PC-9 (cell line): Measurements from ENCODE around the gene SSR4. TPM values are rescaled to one million over a fixed set of nuclear protein-coding genes. Genes with fewer than 3 reads are reported as not detected.

Source experiments
- BruUV-seq: library from RNA; stranded (reverse); fragments of 400-500 nt; replicated peaks from 2 replicates; lab custom pipeline; 2021; lab: Mats Ljungman, UMichigan
- CTCF ChIA-PET: fragments of 300-600 bp; sonication (Branson Sonifier 250); formaldehyde crosslinking; loops from one replicate; lab custom pipeline; 2022; ENCODE audit warnings: antibody characterized with exemption; lab: Charles Lee
- POLR2A ChIA-PET: fragments of 300-600 bp; sonication (Branson Sonifier 250); formaldehyde crosslinking; loops from one replicate; lab custom pipeline; 2022; ENCODE audit warnings: antibody characterized with exemption; ENCODE audit not compliant: unreplicated experiment; lab: Charles Lee
- DNase-seq, 2 experiments: peaks; one replicate each; pipeline versions ENCODE4 v3.0.0 to v3.0.0-alpha.2; 2015 to 2022; ENCODE audit warnings: mixed read lengths in 1 of 2
- H2AFZ ChIP-seq: fragments of 200-600 bp; sonication (generic); 2 replicates; pipeline ENCODE4 v1.8.1; 2017; ENCODE audit warnings: antibody characterized with exemption
- H3F3A ChIP-seq: fragments of 200-600 bp; sonication (generic); 2 replicates; pipeline ENCODE4 v1.8.1; 2017; ENCODE audit warnings: antibody characterized with exemption, mild to moderate bottlenecking, low read depth; ENCODE audit not compliant: insufficient read depth
- H3K27ac ChIP-seq: fragments of 200-600 bp; sonication (generic); 2 replicates; pipeline ENCODE4 v1.6.1; 2016; ENCODE audit warnings: mixed run types
- H3K27me3 ChIP-seq: fragments of 200-600 bp; sonication (generic); 2 replicates; pipeline ENCODE4 v1.6.1; 2016; ENCODE audit warnings: low read depth, mixed run types; ENCODE audit not compliant: insufficient read depth
- H3K36me3 ChIP-seq: fragments of 200-600 bp; sonication (generic); 2 replicates; pipeline ENCODE4 v1.6.1; 2016; ENCODE audit warnings: low read depth, mixed run types
- H3K4me1 ChIP-seq: fragments of 200-600 bp; sonication (generic); replicated peaks from 2 replicates; pipeline ENCODE4 v1.6.1; 2016; ENCODE audit warnings: mixed run types; ENCODE audit not compliant: insufficient read depth
- H3K4me2 ChIP-seq: fragments of 200-600 bp; sonication (generic); 2 replicates; pipeline ENCODE4 v1.6.1; 2017; ENCODE audit warnings: mixed run types
- H3K4me3 ChIP-seq: fragments of 200-600 bp; sonication (generic); 2 replicates; pipeline ENCODE4 v1.6.1; 2016; ENCODE audit warnings: mixed run types
- H3K79me2 ChIP-seq: fragments of 200-600 bp; sonication (generic); 2 replicates; pipeline ENCODE4 v1.6.1; 2017; ENCODE audit warnings: low read depth, mixed run types
- H3K9me2 ChIP-seq: fragments of 200-600 bp; sonication (generic); 2 replicates; pipeline ENCODE4 v1.8.1; 2017; ENCODE audit warnings: mild to moderate bottlenecking; ENCODE audit not compliant: insufficient read depth
- H3K9me3 ChIP-seq: fragments of 200-600 bp; sonication (generic); 2 replicates; pipeline ENCODE4 v1.8.1; 2016; ENCODE audit warnings: low read depth; ENCODE audit not compliant: insufficient read depth
- H4K20me1 ChIP-seq: fragments of 200-600 bp; sonication (generic); 2 replicates; pipeline ENCODE4 v1.8.1; 2017; ENCODE audit not compliant: insufficient read depth
- CTCF ChIP-seq: fragments of 200-600 bp; sonication (generic); conservative IDR thresholded peaks from 2 replicates; pipeline ENCODE4 v1.6.1; 2017; ENCODE audit warnings: mixed run types, antibody characterized with exemption, mild to moderate bottlenecking, moderate library complexity
- EZH2 ChIP-seq: fragments of 200-600 bp; sonication (generic); IDR thresholded peaks from 2 replicates; pipeline ENCODE4 v1.8.0; 2017; ENCODE audit warnings: antibody characterized with exemption, low read depth
- intact Hi-C: fragments of 100-400 bp; cut with micrococcal nuclease; formaldehyde crosslinking; loops from one replicate; pipeline ENCODE4 v1.10.0; 2022; ENCODE audit not compliant: unreplicated experiment
- total RNA-seq: library from RNA; stranded (reverse); gene quantifications from 2 replicates; pipeline ENCODE4 v1.2.3, GENCODE V29; 2021

Gene SSR4
- total RNA-seq, 1 experiment from 2014 or later, result 223 TPM

- no peaks in the 10 kb centered on the region for H3K36me3 ChIP-seq
- peaks cover 7% of the 10 kb centered on the region; the same call in 1 of the 2 replicates for H3K4me1 ChIP-seq
- no peak overlapping the region for H3K27ac ChIP-seq
- intact Hi-C loops, result no loop called here
- peaks cover 5% of the 10 kb centered on the region; the same call in 1 of the 2 replicates for H3F3A ChIP-seq
- no peaks in the 10 kb centered on the region for H3K9me3 ChIP-seq
- H3K9me2 ChIP-seq, result no peaks in the 10 kb centered on the region
- no peak overlapping the region for H2AFZ ChIP-seq
- peaks cover 9% of the 10 kb centered on the region for H3K79me2 ChIP-seq
- TF ChIP-seq CTCF (no peak), EZH2 (no peak)
- no peaks in the 10 kb centered on the region for H4K20me1 ChIP-seq
- no peak overlapping the region for H3K4me3 ChIP-seq
- DNase-seq, result no peak
- CTCF ChIA-PET, result interaction anchor here (0.5 to 0.6 kb wide), 2 partner anchors 150 to 163 kb away, joined by 3 read pairs; no protein-coding TSS in a partner anchor
- no TSS peak for BruUV-seq
- POLR2A ChIA-PET, result no interaction called here
- no peaks in the 10 kb centered on the region for H3K27me3 ChIP-seq
- H3K4me2 ChIP-seq, result no peak overlapping the region
Observed at GRCh38 chrX:153800746-153801145, 6.3 kb downstream of the SSR4 start.

GRCh38 chrX:153801669-153802068 is 7.2 kb downstream of the SSR4 start:
- H3K36me3 ChIP-seq, result no peaks in the 10 kb centered on the region
- no peaks in the 10 kb centered on the region for H3K9me3 ChIP-seq
- no peak overlapping the region for H3K27ac ChIP-seq
- H4K20me1 ChIP-seq, result no peaks in the 10 kb centered on the region
- H3K27me3 ChIP-seq, result no peaks in the 10 kb centered on the region
- no peak overlapping the region for H3K4me3 ChIP-seq
- 0 out of 2 replicates have a peak, but pooled peaks cover under 1% of the 10 kb centered on the region for H3K79me2 ChIP-seq
- no peak overlapping the region for H3K4me2 ChIP-seq
- no peaks in the 10 kb centered on the region for H3K9me2 ChIP-seq
- no TSS peak for BruUV-seq
- CTCF ChIA-PET, result interaction anchor here (0.6 kb wide), 2 partner anchors 17 to 149 kb away, joined by 3 read pairs; no protein-coding TSS in a partner anchor
- H2AFZ ChIP-seq, result no peak overlapping the region
- H3K4me1 ChIP-seq, result no peaks in the 10 kb centered on the region
- TF ChIP-seq CTCF, result no peak
- no peak for TF ChIP-seq EZH2
- DNase-seq, result peak; percentile 33 to 47
- intact Hi-C loops, result no loop called here
- POLR2A ChIA-PET, result no interaction called here
- H3F3A ChIP-seq, result peaks cover 5% of the 10 kb centered on the region; the same call in 1 of the 2 replicates

- Histone ChIP-seq H3K9me2 (no peaks in the 10 kb centered on the region), H4K20me1 (no peaks in the 10 kb centered on the region), H3K79me2 (no peaks in the 10 kb centered on the region), H3K4me2 (no peak overlapping the region), H3F3A (peaks cover 5% of the 10 kb centered on the region; the same call in 1 of the 2 replicates), H3K9me3 (no peaks in the 10 kb centered on the region), H3K27ac (no peak overlapping the region), H2AFZ (no peak overlapping the region), H3K36me3 (no peaks in the 10 kb centered on the region), H3K27me3 (no peaks in the 10 kb centered on the region), H3K4me3 (no peak overlapping the region), H3K4me1 (no peaks in the 10 kb centered on the region)
- ChIA-PET CTCF (no interaction called here), POLR2A (no interaction called here)
- no peak for DNase-seq
- TF ChIP-seq CTCF (no peak), EZH2 (no peak)
- no TSS peak for BruUV-seq
- intact Hi-C loops, result no loop called here
Observed at GRCh38 chrX:153802513-153803045, 8.1 kb downstream of the SSR4 start.
